ENCODE measurements around the gene IL5RA.

Gene IL5RA

GRCh38 chr3:3071136-3071535 lies 39.0 kb downstream of the IL5RA start:
- H3K4me3 ChIP-seq (ENCODE audit: low read depth, low read length) = no peak overlapping the region
- no peak for TF ChIP-seq CTCF (conservative IDR thresholded peaks at IDR 0.05; ENCODE audit: low read depth, low read length)
- DNase-seq (ENCODE audit: low read depth) = no peak

GRCh38 chr3:3069723-3070122 lies 40.5 kb downstream of the IL5RA start:
- TF ChIP-seq CTCF (conservative IDR thresholded peaks at IDR 0.05; ENCODE audit: low read depth, low read length) = no peak
- no peak for DNase-seq (ENCODE audit: low read depth)
- H3K4me3 ChIP-seq (ENCODE audit: low read depth, low read length) = no peak overlapping the region

GRCh38 chr3:3068358-3068881 lies 41.8 kb downstream of the IL5RA start:
- no peak for DNase-seq (ENCODE audit: low read depth)
- no peak for TF ChIP-seq CTCF (conservative IDR thresholded peaks at IDR 0.05; ENCODE audit: low read depth, low read length)
- H3K4me3 ChIP-seq (ENCODE audit: low read depth, low read length) = no peak overlapping the region

GRCh38 chr3:3066910-3067309 lies 43.3 kb downstream of the IL5RA start:
- DNase-seq (ENCODE audit: low read depth) = no peak
- TF ChIP-seq CTCF (conservative IDR thresholded peaks at IDR 0.05; ENCODE audit: low read depth, low read length) = no peak
- no peak overlapping the region for H3K4me3 ChIP-seq (ENCODE audit: low read depth, low read length)

GRCh38 chr3:3066378-3066777 lies 43.8 kb downstream of the IL5RA start:
- H3K4me3 ChIP-seq (ENCODE audit: low read depth, low read length) = no peak overlapping the region
- TF ChIP-seq CTCF (conservative IDR thresholded peaks at IDR 0.05; ENCODE audit: low read depth, low read length) = no peak
- no peak for DNase-seq (ENCODE audit: low read depth)

- no peak overlapping the region for H3K4me3 ChIP-seq (ENCODE audit: low read depth, low read length)
- DNase-seq (ENCODE audit: low read depth) = no peak
- TF ChIP-seq CTCF (conservative IDR thresholded peaks at IDR 0.05; ENCODE audit: low read depth, low read length) = no peak
Observed at GRCh38 chr3:3065876-3066275, 44.3 kb downstream of the IL5RA start.

GRCh38 chr3:3064297-3064696 lies 45.9 kb downstream of the IL5RA start:
- TF ChIP-seq CTCF (conservative IDR thresholded peaks at IDR 0.05; ENCODE audit: low read depth, low read length) = no peak
- no peak overlapping the region for H3K4me3 ChIP-seq (ENCODE audit: low read depth, low read length)
- DNase-seq (ENCODE audit: low read depth) = no peak

Data from choroid plexus epithelial cell (primary cell).